GM20000 (cell line): ENCODE data around the gene DIAPH3.
A peak's percentile ranks its signal among the peaks of the same experiment; 100 is the strongest.

ENCODE experiments used
- DNase-seq: peaks from one replicate; pipeline ENCODE4 v3.0.0; 2012; ENCODE audit warnings: low spot score
- CTCF ChIP-seq: IDR thresholded peaks from 2 replicates; pipeline ENCODE4 v1.5.1; 2012; ENCODE audit warnings: mild to moderate bottlenecking, control low read depth; ENCODE audit errors: extremely low read depth, missing control alignments

Gene DIAPH3

GRCh38 chr13:60167121-60167520, 3.4 kb upstream of the DIAPH3 start:
- DNase-seq, result no peak

GRCh38 chr13:60165391-60166099, 1.8 kb upstream of the DIAPH3 start:
- no peak for TF ChIP-seq CTCF
- DNase-seq, result no peak

More at GRCh38 chr13:60167121-60167520, 3.4 kb upstream of the DIAPH3 start:
- TF ChIP-seq CTCF, result no peak

GRCh38 chr13:60164234-60164889, 634 bp upstream of the DIAPH3 start:
- no peak for TF ChIP-seq CTCF
- peak; percentile 7 for DNase-seq

- no peak for DNase-seq
- no peak for TF ChIP-seq CTCF
Observed at GRCh38 chr13:60162096-60162495, 1.6 kb downstream of the DIAPH3 start.

GRCh38 chr13:60158321-60158801, 5.4 kb downstream of the DIAPH3 start:
- no peak for DNase-seq
- TF ChIP-seq CTCF, result no peak

GRCh38 chr13:60155978-60156377, 7.8 kb downstream of the DIAPH3 start:
- no peak for DNase-seq
- no peak for TF ChIP-seq CTCF

- no peak for TF ChIP-seq CTCF
Observed at GRCh38 chr13:60152904-60153303, 10.8 kb downstream of the DIAPH3 start.

More at GRCh38 chr13:60152904-60153303, 10.8 kb downstream of the DIAPH3 start:
- DNase-seq, result no peak
